Measurements from ENCODE around the gene PGAM1. TPM values are rescaled to one million over a fixed set of nuclear protein-coding genes. Genes with fewer than 3 reads are reported as not detected.

The PGAM1 gene
- polyA plus RNA-seq, 1 donor from 2014 or later, result 195 TPM

DNA sequence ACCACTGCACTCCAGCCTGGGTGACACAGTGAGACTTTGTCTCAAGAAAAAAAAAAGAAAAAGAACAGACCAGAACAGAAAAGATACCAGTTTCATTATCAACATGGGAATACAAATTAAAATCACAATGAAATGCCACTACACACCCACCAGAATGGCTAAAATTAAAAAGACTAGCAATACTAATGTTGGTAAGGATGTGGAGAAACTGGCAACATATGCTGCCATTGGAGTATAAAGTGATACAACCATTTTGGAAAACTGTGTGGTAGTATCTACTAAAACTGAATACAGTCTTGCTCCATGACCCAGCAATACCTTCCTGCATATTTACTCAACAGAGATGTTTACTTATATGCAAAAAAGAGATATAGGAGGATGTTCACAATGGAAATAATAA, 21.9 kb upstream of the PGAM1 start:
- no peak for TF ChIP-seq POLR2AphosphoS5 (IDR thresholded peaks at IDR 0.05)
- no peak for TF ChIP-seq SMC3 (conservative IDR thresholded peaks at IDR 0.05; ENCODE audit: poor library complexity)
- TF ChIP-seq MXI1 (conservative IDR thresholded peaks at IDR 0.05; ENCODE audit: poor library complexity, severe bottlenecking), result no peak
- TF ChIP-seq EP300 (conservative IDR thresholded peaks at IDR 0.05; ENCODE audit: poor library complexity, severe bottlenecking), result no peak
- no peak for TF ChIP-seq TAF1 (IDR thresholded peaks at IDR 0.05; ENCODE audit: low read depth)
- TF ChIP-seq RAD21 (conservative IDR thresholded peaks at IDR 0.05), result no peak
- TF ChIP-seq, protein P1, sequence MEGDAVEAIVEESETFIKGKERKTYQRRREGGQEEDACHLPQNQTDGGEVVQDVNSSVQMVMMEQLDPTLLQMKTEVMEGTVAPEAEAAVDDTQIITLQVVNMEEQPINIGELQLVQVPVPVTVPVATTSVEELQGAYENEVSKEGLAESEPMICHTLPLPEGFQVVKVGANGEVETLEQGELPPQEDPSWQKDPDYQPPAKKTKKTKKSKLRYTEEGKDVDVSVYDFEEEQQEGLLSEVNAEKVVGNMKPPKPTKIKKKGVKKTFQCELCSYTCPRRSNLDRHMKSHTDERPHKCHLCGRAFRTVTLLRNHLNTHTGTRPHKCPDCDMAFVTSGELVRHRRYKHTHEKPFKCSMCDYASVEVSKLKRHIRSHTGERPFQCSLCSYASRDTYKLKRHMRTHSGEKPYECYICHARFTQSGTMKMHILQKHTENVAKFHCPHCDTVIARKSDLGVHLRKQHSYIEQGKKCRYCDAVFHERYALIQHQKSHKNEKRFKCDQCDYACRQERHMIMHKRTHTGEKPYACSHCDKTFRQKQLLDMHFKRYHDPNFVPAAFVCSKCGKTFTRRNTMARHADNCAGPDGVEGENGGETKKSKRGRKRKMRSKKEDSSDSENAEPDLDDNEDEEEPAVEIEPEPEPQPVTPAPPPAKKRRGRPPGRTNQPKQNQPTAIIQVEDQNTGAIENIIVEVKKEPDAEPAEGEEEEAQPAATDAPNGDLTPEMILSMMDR (IDR thresholded peaks at IDR 0.05; ENCODE audit: poor library complexity, severe bottlenecking), result no peak
- no peak for TF ChIP-seq EZH2 (IDR thresholded peaks at IDR 0.05; ENCODE audit: borderline replicate concordance, insufficient read depth, low read length, poor library complexity, severe bottlenecking)
- TF ChIP-seq, protein P2, sequence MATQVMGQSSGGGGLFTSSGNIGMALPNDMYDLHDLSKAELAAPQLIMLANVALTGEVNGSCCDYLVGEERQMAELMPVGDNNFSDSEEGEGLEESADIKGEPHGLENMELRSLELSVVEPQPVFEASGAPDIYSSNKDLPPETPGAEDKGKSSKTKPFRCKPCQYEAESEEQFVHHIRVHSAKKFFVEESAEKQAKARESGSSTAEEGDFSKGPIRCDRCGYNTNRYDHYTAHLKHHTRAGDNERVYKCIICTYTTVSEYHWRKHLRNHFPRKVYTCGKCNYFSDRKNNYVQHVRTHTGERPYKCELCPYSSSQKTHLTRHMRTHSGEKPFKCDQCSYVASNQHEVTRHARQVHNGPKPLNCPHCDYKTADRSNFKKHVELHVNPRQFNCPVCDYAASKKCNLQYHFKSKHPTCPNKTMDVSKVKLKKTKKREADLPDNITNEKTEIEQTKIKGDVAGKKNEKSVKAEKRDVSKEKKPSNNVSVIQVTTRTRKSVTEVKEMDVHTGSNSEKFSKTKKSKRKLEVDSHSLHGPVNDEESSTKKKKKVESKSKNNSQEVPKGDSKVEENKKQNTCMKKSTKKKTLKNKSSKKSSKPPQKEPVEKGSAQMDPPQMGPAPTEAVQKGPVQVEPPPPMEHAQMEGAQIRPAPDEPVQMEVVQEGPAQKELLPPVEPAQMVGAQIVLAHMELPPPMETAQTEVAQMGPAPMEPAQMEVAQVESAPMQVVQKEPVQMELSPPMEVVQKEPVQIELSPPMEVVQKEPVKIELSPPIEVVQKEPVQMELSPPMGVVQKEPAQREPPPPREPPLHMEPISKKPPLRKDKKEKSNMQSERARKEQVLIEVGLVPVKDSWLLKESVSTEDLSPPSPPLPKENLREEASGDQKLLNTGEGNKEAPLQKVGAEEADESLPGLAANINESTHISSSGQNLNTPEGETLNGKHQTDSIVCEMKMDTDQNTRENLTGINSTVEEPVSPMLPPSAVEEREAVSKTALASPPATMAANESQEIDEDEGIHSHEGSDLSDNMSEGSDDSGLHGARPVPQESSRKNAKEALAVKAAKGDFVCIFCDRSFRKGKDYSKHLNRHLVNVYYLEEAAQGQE (IDR thresholded peaks at IDR 0.05; ENCODE audit: borderline replicate concordance), result no peak
- no peaks in the 10 kb centered on the region for H3K79me2 ChIP-seq (replicated peaks; ENCODE audit: insufficient read depth, low read length)

DNA sequence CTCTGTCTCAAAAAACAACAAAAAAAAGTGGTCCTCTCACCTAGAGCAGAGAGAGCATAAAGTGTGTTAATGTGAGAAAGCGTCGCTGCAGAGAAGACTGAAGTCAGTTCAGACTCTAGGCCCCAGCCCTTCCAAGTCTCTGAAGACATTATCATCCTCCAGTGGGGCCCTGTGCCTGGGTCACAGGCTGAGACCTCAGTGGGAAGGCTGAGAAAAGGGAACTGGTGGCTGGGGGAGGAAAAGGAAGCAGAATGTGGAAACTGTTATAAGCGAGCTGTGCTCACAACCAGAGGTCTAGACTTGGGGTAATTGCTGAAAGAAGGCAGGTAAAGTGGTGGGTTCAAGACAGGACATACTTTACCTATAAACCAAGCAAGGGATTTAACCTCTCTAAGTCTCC, 19.9 kb upstream of the PGAM1 start:
- no peak overlapping the region for H2AFZ ChIP-seq (ENCODE audit: low read depth, low read length)

More for the DNA sequence above, 21.9 kb upstream of the PGAM1 start:
- Histone ChIP-seq H2AFZ (ENCODE audit: low read depth, low read length) (no peak overlapping the region), H3K36me3 (ENCODE audit: insufficient read depth, low read length) (no peaks in the 10 kb centered on the region), H3K4me3 (ENCODE audit: low read length) (no peak overlapping the region), H3K9me2 (ENCODE audit: insufficient read depth, low read length) (no peaks in the 10 kb centered on the region), H3F3A (ENCODE audit: insufficient read depth, low read length, poor library complexity, severe bottlenecking) (no peaks in the 10 kb centered on the region), H3K9me3 (ENCODE audit: low read length) (no peaks in the 10 kb centered on the region), H3K4me2 (ENCODE audit: low read length) (no peak overlapping the region), H3K9ac (ENCODE audit: low read length) (no peak overlapping the region), H3K27ac (ENCODE audit: low read length) (no peak overlapping the region), H4K20me1 (ENCODE audit: insufficient read depth) (no peaks in the 10 kb centered on the region), H3K27me3 (ENCODE audit: insufficient read depth, low read depth, low read length) (no peaks in the 10 kb centered on the region)

More for the DNA sequence above, 19.9 kb upstream of the PGAM1 start:
- H3K9ac ChIP-seq (ENCODE audit: low read length), result no peak overlapping the region
- H3K27ac ChIP-seq (ENCODE audit: low read length), result no peak overlapping the region
- no peaks in the 10 kb centered on the region for H3F3A ChIP-seq (ENCODE audit: insufficient read depth, low read length, poor library complexity, severe bottlenecking)
- H3K9me2 ChIP-seq (ENCODE audit: insufficient read depth, low read length), result no peaks in the 10 kb centered on the region
- no peaks in the 10 kb centered on the region for H3K9me3 ChIP-seq (ENCODE audit: low read length)
- H3K4me3 ChIP-seq (ENCODE audit: low read length), result no peak overlapping the region
- no peak overlapping the region for H3K4me2 ChIP-seq (ENCODE audit: low read length)
- H3K27me3 ChIP-seq (ENCODE audit: insufficient read depth, low read depth, low read length), result no peaks in the 10 kb centered on the region
- TF ChIP-seq POLR2AphosphoS5 (IDR thresholded peaks at IDR 0.05), result no peak
- TF ChIP-seq SMC3 (conservative IDR thresholded peaks at IDR 0.05; ENCODE audit: poor library complexity), result no peak
- TF ChIP-seq RAD21 (conservative IDR thresholded peaks at IDR 0.05), result no peak
- TF ChIP-seq, protein P2 (IDR thresholded peaks at IDR 0.05; ENCODE audit: borderline replicate concordance), result no peak
- no peak for TF ChIP-seq EZH2 (IDR thresholded peaks at IDR 0.05; ENCODE audit: borderline replicate concordance, insufficient read depth, low read length, poor library complexity, severe bottlenecking)
- TF ChIP-seq TAF1 (IDR thresholded peaks at IDR 0.05; ENCODE audit: low read depth), result no peak
- no peak for TF ChIP-seq MXI1 (conservative IDR thresholded peaks at IDR 0.05; ENCODE audit: poor library complexity, severe bottlenecking)
- TF ChIP-seq EP300 (conservative IDR thresholded peaks at IDR 0.05; ENCODE audit: poor library complexity, severe bottlenecking), result no peak
- TF ChIP-seq, protein P1 (IDR thresholded peaks at IDR 0.05; ENCODE audit: poor library complexity, severe bottlenecking), result no peak
- no peaks in the 10 kb centered on the region for H3K36me3 ChIP-seq (ENCODE audit: insufficient read depth, low read length)
- H4K20me1 ChIP-seq (ENCODE audit: insufficient read depth), result no peaks in the 10 kb centered on the region
- no peaks in the 10 kb centered on the region for H3K79me2 ChIP-seq (replicated peaks; ENCODE audit: insufficient read depth, low read length)

Data from neural cell (in vitro differentiated cells).